ENCODE measurements around the gene ANKRD34A. TPM values are rescaled to one million over a fixed set of nuclear protein-coding genes. Genes with fewer than 3 reads are reported as not detected.
A peak's percentile ranks its signal among the peaks of the same experiment; 100 is the strongest.

Gene ANKRD34A
- total and polyA plus RNA-seq, 2 of the 8 experiments (the other 6 are each of a cell fraction or from before 2014, with no cell fraction given), result 0.15 to 0.20 TPM

DNA sequence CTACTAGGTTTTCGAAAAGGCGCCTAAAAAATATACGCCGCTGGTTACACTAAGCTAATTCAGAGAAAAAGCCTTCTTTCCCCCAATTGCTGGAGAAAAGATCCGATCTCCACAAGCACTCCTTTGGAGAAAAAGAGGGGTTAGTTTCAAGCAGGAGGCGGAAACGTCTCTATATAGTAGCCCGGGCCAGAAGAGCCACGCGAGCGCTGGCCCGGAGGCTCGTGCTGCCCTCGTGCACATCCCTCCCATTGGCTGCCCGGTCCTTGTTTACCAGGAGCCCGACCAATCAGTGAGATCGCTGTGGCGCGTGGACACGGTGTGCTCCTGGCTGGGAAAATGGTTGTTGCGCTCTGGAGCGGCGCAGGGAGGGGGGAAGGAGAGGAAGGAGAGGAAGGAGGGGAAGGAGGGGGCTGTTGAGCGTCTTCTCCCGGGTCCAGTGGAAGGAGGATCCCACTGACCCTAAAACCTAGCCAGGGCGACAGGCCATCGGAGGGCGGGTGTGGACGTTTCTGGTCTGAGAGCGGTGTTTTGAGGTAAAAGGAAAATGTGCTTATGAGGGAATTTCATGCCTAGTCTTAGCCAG is 32.1 kb upstream of the ANKRD34A start, which contains the start of gene TXNIP (continued):
- TF ChIP-seq JUN (IDR thresholded peaks at IDR 0.05; ENCODE audit: low read depth, low read length), result no peak
- peak; percentile 22 for TF ChIP-seq NRF1 (IDR thresholded peaks at IDR 0.05; ENCODE audit: low read depth, low read length)
- no peak for TF ChIP-seq CTBP2 (IDR thresholded peaks at IDR 0.05; ENCODE audit: borderline replicate concordance, insufficient read depth, insufficient read length, low read length)
- 0 out of 2 replicates have a peak, but pooled peaks have one; percentile 37 for TF ChIP-seq SP4 (IDR thresholded peaks at IDR 0.05; ENCODE audit: low read length)
- TF ChIP-seq ZNF274 (IDR thresholded peaks at IDR 0.05; ENCODE audit: borderline replicate concordance, extremely low read depth, low read length), result no peak
- no peak for TF ChIP-seq MAFK (IDR thresholded peaks at IDR 0.05; ENCODE audit: low read depth, low read length)
- TF ChIP-seq POLR2AphosphoS5 (IDR thresholded peaks at IDR 0.05; ENCODE audit: low read depth, low read length), result peak; percentile 62; the same call in 1 of the 2 replicates
- no peak for TF ChIP-seq BACH1 (IDR thresholded peaks at IDR 0.05; ENCODE audit: low read length)
- peak; percentile 73 for TF ChIP-seq CHD1 (IDR thresholded peaks at IDR 0.05; ENCODE audit: low read depth, low read length)
- TF ChIP-seq ASH2L (IDR thresholded peaks at IDR 0.05; ENCODE audit: low read length), result peak; percentile 12
- TF ChIP-seq, protein P1, sequence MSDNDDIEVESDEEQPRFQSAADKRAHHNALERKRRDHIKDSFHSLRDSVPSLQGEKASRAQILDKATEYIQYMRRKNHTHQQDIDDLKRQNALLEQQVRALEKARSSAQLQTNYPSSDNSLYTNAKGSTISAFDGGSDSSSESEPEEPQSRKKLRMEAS (IDR thresholded peaks at IDR 0.05), result peak; percentile 92
- TF ChIP-seq FOSL1 (IDR thresholded peaks at IDR 0.05; ENCODE audit: insufficient read depth, low read depth, low read length), result 0 out of 2 replicates have a peak, but pooled peaks have one; percentile 52
- 0 out of 2 replicates have a peak, but pooled peaks have one; percentile 27 for TF ChIP-seq EGR1 (IDR thresholded peaks at IDR 0.05; ENCODE audit: borderline replicate concordance, low read depth, low read length)
- no peak for TF ChIP-seq HDAC6 (IDR thresholded peaks at IDR 0.05; ENCODE audit: low read depth, low read length)

Data from H1 (cell line).